Hematopoietic multipotent progenitor cell treated with erythropoietin and hydrocortisone succinate and interleukin-3 and kit ligand, for 8 days (in vitro differentiated cells): ENCODE data around the gene ZNF316.
"Not testable (repeated sequence)": the region's sequence is repeated elsewhere in the genome, so short reads cannot be mapped to it uniquely, and the experiment has no call there.

Source experiments
- DNase-seq: peaks from one replicate; pipeline ENCODE4 v3.0.0-alpha.2; 2015

ZNF316 gene

GRCh38 chr7:6622134-6622710 is 14.9 kb upstream of the ZNF316 start:
- DNase-seq = no peak

GRCh38 chr7:6623589-6624245 is 13.4 kb upstream of the ZNF316 start:
- DNase-seq = no peak

GRCh38 chr7:6624246-6624611 is 12.9 kb upstream of the ZNF316 start:
- no peak for DNase-seq

GRCh38 chr7:6628045-6628444 is 9.1 kb upstream of the ZNF316 start:
- no peak for DNase-seq

- no peak for DNase-seq
Observed at GRCh38 chr7:6630007-6630849, 6.9 kb upstream of the ZNF316 start.

- no peak for DNase-seq
Observed at GRCh38 chr7:6631605-6632004, 5.5 kb upstream of the ZNF316 start.

- DNase-seq = no peak
Observed at GRCh38 chr7:6634021-6634420, 3.1 kb upstream of the ZNF316 start.

GRCh38 chr7:6634971-6635370 is 2.1 kb upstream of the ZNF316 start:
- DNase-seq = not testable (repeated sequence)

- DNase-seq = peak; percentile 63
Observed at GRCh38 chr7:6637544-6638229, 569 bp downstream of the ZNF316 start.

GRCh38 chr7:6639032-6639431 is 1.9 kb downstream of the ZNF316 start:
- DNase-seq = no peak

- no peak for DNase-seq
Observed at GRCh38 chr7:6639627-6640026, 2.5 kb downstream of the ZNF316 start.

- peak; percentile 72 for DNase-seq
Observed at GRCh38 chr7:6640246-6640721, 3.2 kb downstream of the ZNF316 start.

GRCh38 chr7:6641305-6642035 is 4.4 kb downstream of the ZNF316 start:
- no peak for DNase-seq

GRCh38 chr7:6642239-6642839 is 5.2 kb downstream of the ZNF316 start:
- no peak for DNase-seq

- DNase-seq = no peak
Observed at GRCh38 chr7:6642861-6643640, 5.9 kb downstream of the ZNF316 start.

GRCh38 chr7:6643915-6644625 is 7.0 kb downstream of the ZNF316 start:
- no peak for DNase-seq

GRCh38 chr7:6644728-6645127 is 7.6 kb downstream of the ZNF316 start:
- no peak for DNase-seq

GRCh38 chr7:6646465-6646864 is 9.3 kb downstream of the ZNF316 start:
- DNase-seq = no peak

GRCh38 chr7:6647080-6647479 is 10.0 kb downstream of the ZNF316 start:
- DNase-seq = no peak

- DNase-seq = no peak
Observed at GRCh38 chr7:6647541-6647940, 10.4 kb downstream of the ZNF316 start.
